SU-DHL-6 (cell line): Measurements from ENCODE around the gene GEMIN2.
"Not testable (repeated sequence)": the region's sequence is repeated elsewhere in the genome, so short reads cannot be mapped to it uniquely, and the experiment has no call there.

Experiments
- H2AFZ ChIP-seq: fragments of 200-600 bp; sonication (generic); 2 replicates; pipeline ENCODE4 v1.6.1; 2014; ENCODE audit warnings: low read depth, mild to moderate bottlenecking, moderate library complexity, mixed read lengths, antibody characterized with exemption, low read length; ENCODE audit not compliant: severe bottlenecking
- H3F3A ChIP-seq: fragments of 200-600 bp; shearing (Covaris generic); 2 replicates; pipeline ENCODE4 v1.6.0; 2016; ENCODE audit warnings: antibody characterized with exemption, mild to moderate bottlenecking; ENCODE audit not compliant: insufficient read depth
- H3K27ac ChIP-seq: fragments of 200-600 bp; sonication (generic); 2 replicates; pipeline ENCODE4 v1.5.1; 2016; ENCODE audit warnings: low read depth, mild to moderate bottlenecking, low read length, moderate library complexity, mixed read lengths
- H3K27me3 ChIP-seq: fragments of 200-600 bp; sonication (generic), shearing (Covaris generic); 2 replicates; pipeline ENCODE4 v1.6.0; 2014; ENCODE audit warnings: mild to moderate bottlenecking, low read length
- H3K36me3 ChIP-seq: fragments of 200-600 bp; sonication (generic); 2 replicates; pipeline ENCODE4 v1.6.1; 2014; ENCODE audit warnings: mild to moderate bottlenecking, low read length, mixed read lengths
- H3K4me2 ChIP-seq: fragments of 300-600, 200-600 bp; shearing (Covaris generic), sonication (generic); 2 replicates; pipeline ENCODE4 v1.6.0; 2014; ENCODE audit warnings: low read length, low read depth, mild to moderate bottlenecking; ENCODE audit not compliant: poor library complexity, severe bottlenecking
- H3K4me3 ChIP-seq: fragments of 200-600 bp; sonication (generic); 2 replicates; pipeline ENCODE4 v1.5.1; 2014; ENCODE audit warnings: antibody characterized with exemption, low read length, mild to moderate bottlenecking, mixed read lengths; ENCODE audit not compliant: insufficient read depth, poor library complexity, severe bottlenecking
- H3K79me2 ChIP-seq: fragments of 200-600 bp; sonication (generic); 2 replicates; pipeline ENCODE4 v1.6.1; 2014; ENCODE audit warnings: mild to moderate bottlenecking, low read length, moderate library complexity; ENCODE audit not compliant: insufficient read depth
- H3K9ac ChIP-seq: fragments of 200-600 bp; sonication (generic); 2 replicates; pipeline ENCODE4 v1.7.0; 2014; ENCODE audit warnings: mild to moderate bottlenecking, low read length
- H3K9me2 ChIP-seq: fragments of 200-600 bp; sonication (generic); replicated peaks from 2 replicates; pipeline ENCODE4 v1.6.1; 2014; ENCODE audit warnings: low read length; ENCODE audit not compliant: insufficient read depth
- H3K9me3 ChIP-seq: fragments of 200-600 bp; sonication (generic); 2 replicates; pipeline ENCODE4 v1.6.1; 2014; ENCODE audit warnings: low read length, mixed read lengths; ENCODE audit not compliant: insufficient read depth
- H4K20me1 ChIP-seq: fragments of 200-600 bp; sonication (generic); 2 replicates; pipeline ENCODE4 v1.6.1; 2014; ENCODE audit warnings: low read depth, mild to moderate bottlenecking, antibody characterized with exemption, low read length, moderate library complexity, mixed read lengths
- EZH2phosphoT487 ChIP-seq: fragments of 200-600 bp; sonication (generic), shearing (Covaris generic); conservative IDR thresholded peaks from 2 replicates; pipeline ENCODE4 v1.6.1; 2018; ENCODE audit warnings: mild to moderate bottlenecking, antibody characterized with exemption, low read length, moderate library complexity, mixed read lengths
- TF ChIP-seq, protein P1 (sequence below): fragments of 200-600 bp; sonication (generic); IDR thresholded peaks from one replicate; pipeline ENCODE4 v1.5.1; 2017; ENCODE audit warnings: antibody characterized with exemption, mild to moderate bottlenecking, low read length, moderate library complexity; ENCODE audit not compliant: insufficient read depth, poor library complexity, severe bottlenecking

Gene GEMIN2, protein sequence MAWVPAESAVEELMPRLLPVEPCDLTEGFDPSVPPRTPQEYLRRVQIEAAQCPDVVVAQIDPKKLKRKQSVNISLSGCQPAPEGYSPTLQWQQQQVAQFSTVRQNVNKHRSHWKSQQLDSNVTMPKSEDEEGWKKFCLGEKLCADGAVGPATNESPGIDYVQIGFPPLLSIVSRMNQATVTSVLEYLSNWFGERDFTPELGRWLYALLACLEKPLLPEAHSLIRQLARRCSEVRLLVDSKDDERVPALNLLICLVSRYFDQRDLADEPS

DNA sequence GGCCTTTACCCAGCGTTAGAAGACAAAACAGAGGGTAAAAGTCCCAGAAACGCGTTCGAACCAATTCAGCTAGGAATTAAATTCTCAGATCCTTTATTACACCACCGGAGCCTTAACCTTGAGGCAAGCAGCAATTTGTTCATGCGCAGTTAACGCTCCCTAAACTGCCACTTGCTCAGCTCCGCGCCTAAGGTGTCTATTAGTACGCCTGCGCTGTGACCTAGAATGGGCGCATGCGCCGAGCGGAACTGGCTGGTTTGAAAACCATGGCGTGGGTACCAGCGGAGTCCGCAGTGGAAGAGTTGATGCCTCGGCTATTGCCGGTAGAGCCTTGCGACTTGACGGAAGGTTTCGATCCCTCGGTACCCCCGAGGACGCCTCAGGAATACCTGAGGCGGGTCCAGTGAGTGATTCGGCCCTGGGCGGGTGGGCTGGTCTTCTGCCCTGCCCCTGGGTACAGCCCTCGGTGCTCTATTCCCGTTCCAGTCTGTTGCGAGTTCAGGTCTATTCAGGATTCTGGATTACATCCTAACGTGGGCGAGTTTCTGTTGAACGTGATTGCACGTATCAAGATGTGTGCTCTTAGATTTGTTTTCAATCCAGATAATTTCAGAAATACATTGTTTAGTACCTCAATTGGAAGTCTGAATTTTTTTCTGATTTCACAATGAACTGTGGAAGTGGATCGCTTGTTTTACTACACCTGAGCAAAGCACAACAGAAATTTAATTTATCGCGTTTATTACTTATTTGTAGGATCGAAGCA, at the start of gene GEMIN2:
Gene GEMIN2 (plus strand): TSS at position 251 of the 766 bp plus-strand sequence. CDS start 16 bp downstream, at position 267.
- peaks cover 25% of the 10 kb centered on the region for H3K79me2 ChIP-seq
- H3K36me3 ChIP-seq: peaks cover 5% of the 10 kb centered on the region; the same call in 1 of the 2 replicates
- H2AFZ ChIP-seq: peak within 1 kb of the TSS; percentile 76
- no peak for TF ChIP-seq EZH2phosphoT487
- TF ChIP-seq, protein P1, sequence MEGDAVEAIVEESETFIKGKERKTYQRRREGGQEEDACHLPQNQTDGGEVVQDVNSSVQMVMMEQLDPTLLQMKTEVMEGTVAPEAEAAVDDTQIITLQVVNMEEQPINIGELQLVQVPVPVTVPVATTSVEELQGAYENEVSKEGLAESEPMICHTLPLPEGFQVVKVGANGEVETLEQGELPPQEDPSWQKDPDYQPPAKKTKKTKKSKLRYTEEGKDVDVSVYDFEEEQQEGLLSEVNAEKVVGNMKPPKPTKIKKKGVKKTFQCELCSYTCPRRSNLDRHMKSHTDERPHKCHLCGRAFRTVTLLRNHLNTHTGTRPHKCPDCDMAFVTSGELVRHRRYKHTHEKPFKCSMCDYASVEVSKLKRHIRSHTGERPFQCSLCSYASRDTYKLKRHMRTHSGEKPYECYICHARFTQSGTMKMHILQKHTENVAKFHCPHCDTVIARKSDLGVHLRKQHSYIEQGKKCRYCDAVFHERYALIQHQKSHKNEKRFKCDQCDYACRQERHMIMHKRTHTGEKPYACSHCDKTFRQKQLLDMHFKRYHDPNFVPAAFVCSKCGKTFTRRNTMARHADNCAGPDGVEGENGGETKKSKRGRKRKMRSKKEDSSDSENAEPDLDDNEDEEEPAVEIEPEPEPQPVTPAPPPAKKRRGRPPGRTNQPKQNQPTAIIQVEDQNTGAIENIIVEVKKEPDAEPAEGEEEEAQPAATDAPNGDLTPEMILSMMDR: no peak
- peak within 1 kb of the TSS; percentile 88 for H3K9ac ChIP-seq
- H3K9me2 ChIP-seq: no peaks in the 10 kb centered on the region
- H3K27ac ChIP-seq: peak within 1 kb of the TSS; percentile 84
- H3K27me3 ChIP-seq: no peaks in the 10 kb centered on the region
- H3F3A ChIP-seq: peaks cover 39% of the 10 kb centered on the region
- H3K4me2 ChIP-seq: peak within 1 kb of the TSS; percentile 85
- H3K9me3 ChIP-seq: no peaks in the 10 kb centered on the region
- H4K20me1 ChIP-seq: no peaks in the 10 kb centered on the region
- H3K4me3 ChIP-seq: peak within 1 kb of the TSS; percentile 82

DNA sequence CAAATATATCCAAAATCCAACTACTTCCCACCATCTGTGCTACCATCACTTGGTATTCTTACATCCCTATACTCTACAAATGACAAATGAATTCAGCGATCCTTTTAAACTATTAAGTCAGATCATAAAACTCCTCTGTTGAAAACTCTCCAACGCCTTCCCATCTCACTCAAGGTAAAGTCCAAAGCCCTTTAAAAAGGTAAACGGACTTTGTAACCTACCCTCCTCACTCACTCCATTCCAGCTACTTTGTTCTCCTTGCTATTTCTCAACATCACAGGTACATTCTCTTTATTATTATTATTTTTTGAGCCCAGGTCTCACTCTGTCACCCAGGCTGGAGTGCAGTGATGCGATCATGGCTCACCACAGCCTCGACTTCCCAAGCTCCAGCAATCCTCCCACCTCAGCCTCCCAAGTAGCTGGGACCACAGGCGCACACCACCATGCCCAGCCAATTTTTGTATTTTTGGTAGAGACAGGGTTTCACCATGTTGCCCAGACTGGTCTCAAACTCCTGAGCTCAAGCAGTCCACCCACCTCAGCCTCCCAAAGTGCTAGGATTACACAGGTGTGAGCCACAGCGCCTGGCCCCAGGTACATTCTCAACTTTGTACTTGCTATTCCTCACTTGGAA, 44.8 kb upstream of the GEMIN2 start:
- H3K27me3 ChIP-seq, H3K9me3 ChIP-seq, H3K9me2 ChIP-seq, H3K9ac ChIP-seq, H3F3A ChIP-seq, H3K79me2 ChIP-seq, H3K4me3 ChIP-seq, H4K20me1 ChIP-seq, H2AFZ ChIP-seq, H3K4me2 ChIP-seq, H3K27ac ChIP-seq: not testable (repeated sequence)
- H3K36me3 ChIP-seq: peaks cover 13% of the 10 kb centered on the region; the same call in 1 of the 2 replicates

DNA sequence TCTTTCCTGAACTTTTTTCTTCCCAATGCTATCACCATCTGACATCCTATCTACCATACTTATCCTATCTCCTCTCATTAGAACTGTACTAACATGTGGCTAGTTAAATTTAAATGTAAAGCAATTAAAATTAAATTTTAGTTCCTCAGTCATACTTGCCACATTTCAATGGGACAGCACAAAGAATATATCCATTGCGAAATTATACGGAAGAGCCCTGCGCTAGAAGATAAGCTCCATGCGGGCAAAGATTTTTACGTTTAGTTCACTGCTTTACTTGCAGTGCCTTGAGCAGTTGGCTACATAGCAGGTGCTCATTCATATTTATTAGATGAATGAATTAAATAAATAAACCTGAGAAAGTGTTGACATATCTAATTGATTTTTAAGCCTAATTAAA, 44.2 kb upstream of the GEMIN2 start:
- no peak overlapping the region for H3K27ac ChIP-seq
- no peak overlapping the region for H3K4me2 ChIP-seq
- no peaks in the 10 kb centered on the region for H4K20me1 ChIP-seq
- no peak overlapping the region for H2AFZ ChIP-seq
- H3K9me3 ChIP-seq: no peaks in the 10 kb centered on the region
- H3K4me3 ChIP-seq: no peak overlapping the region
- H3K36me3 ChIP-seq: peaks cover 12% of the 10 kb centered on the region; the same call in 1 of the 2 replicates
- no peaks in the 10 kb centered on the region for H3K9me2 ChIP-seq
- H3K27me3 ChIP-seq: no peaks in the 10 kb centered on the region
- H3K79me2 ChIP-seq: no peaks in the 10 kb centered on the region
- TF ChIP-seq, protein P1: no peak
- no peak for TF ChIP-seq EZH2phosphoT487
- H3K9ac ChIP-seq: no peak overlapping the region
- 0 out of 2 replicates have a peak, but pooled peaks cover 4% of the 10 kb centered on the region for H3F3A ChIP-seq
